Measurements from ENCODE around the gene TAS2R4.
"Not testable (repeated sequence)": the region's sequence is repeated elsewhere in the genome, so short reads cannot be mapped to it uniquely, and the experiment has no call there.

TAS2R4 gene

DNA sequence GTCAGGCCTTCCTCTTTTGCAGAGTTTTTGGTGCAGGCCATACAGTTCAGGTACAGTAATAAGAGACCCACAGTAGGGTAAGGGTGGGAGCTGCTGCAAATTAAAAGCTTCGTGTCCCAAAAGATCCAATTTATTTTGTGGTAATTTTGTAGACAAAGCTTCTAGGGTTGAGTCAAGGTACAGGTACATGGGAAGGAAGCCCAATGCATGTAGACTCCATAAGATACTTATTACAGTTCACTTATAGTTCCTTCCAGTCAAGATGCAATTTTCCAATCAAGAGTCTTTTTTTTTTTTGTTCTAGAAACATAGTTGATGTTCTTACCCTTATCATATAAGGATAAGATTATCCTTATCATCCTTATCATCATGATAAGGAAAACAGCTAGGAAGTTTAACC lies at the start of gene TAS2R4:
Gene TAS2R4, plus strand, starts transcription at position 301 of the 400 bp plus-strand sequence. CDS start 1,815 bp downstream, outside the sequence.
- DNase-seq, result no peak

GRCh38 chr7:141729020-141729419 lies 47.5 kb upstream of the TAS2R4 start:
- DNase-seq, result no peak

GRCh38 chr7:141731476-141732149 lies 44.9 kb upstream of the TAS2R4 start:
- DNase-seq, result no peak

DNA sequence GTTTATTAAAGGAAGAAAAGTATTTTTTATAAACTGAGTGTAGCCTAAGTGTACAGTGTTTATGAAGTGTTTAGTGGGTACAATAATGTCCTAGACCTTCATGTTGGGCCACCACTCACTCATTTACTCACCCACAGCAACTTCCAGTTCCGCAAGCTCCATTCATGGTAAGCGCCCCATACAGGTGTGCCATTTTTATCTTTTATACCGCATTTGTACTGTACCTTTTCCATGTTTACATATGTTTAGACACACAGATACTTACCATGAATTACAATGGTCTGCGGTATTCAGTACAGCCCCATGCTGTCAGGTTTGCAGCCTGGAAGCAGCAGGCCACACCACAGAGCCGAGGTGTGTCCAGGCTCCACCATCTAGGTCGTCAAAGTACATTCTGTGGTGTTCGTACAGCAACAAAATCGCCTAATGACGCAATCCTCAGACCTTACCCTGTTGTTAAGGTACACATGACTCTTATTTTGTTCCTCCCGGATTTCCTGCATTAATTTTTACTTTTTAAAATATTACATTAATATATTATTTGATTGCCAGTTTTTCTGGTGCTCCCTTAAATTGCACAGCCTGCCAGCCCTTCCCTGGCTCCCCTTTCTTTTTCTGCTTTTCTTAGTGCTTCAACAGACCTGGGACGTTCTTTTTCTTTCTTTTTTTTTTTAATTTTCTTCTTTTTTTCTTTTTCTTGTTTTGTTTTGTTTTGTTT lies 39.2 kb upstream of the TAS2R4 start:
- DNase-seq, result peak; percentile 28

DNA sequence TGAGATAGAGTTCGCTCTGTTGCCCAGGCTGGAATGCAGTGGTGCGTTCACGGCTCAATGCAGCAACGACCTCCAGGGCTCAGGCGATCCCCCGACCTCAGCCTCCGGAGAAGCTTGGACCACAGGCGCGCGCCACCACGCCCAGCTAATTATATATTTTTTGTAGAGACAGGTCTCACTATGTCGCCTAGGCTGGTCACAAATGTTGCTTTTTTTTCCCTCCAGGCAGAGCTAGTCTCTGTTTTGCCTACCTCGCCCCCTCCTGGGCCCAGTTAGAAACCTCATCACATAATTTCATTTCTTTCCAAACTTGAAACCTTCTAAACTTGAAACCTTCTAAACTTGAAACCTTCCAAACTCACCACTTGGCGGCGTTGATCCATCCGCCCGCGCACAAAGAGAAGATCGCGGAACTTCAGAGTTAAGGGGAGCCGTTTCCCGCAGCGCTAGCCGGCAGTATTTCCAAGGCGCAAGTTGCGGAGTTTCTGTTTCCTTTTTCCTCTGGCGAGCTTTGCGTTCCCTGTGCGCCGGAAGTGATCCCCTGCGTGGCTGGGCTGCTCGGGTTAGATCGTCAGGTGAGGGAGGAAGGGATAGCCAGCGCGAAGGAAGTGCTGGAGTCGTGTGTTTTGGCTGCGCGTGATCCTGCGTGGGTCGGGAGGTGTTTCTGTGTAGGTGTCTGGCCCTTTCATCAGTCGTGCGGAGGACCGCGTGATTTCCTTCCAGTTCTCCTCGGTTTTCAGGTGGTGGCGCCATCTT lies 38.5 kb upstream of the TAS2R4 start, which contains the start of gene SSBP1:
Gene SSBP1, plus strand, starts transcription at position 523 of the 756 bp plus-strand sequence. CDS start 809 bp downstream, outside the sequence.
- DNase-seq, result peak; percentile 98

DNA sequence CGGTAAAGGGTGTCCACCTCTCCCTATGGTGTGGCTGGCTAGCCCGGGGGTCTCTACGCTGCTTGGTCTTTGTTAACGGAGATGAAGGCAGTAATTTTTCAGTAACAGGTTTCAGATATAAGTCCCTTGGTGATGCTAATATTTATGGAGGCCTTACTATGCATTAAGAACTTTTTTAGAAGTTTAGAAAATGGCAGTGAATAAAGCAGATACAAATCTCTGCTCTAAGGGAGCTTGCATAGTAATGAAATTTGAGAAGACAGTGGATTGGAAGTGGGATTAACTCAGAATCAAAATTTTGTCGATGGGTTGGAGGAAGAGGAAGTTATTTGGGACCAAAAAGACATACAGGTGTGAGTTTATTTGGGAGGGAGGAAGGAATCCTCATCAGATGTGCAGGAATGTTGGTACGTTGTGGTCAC lies 37.9 kb upstream of the TAS2R4 start:
- DNase-seq, result no peak

DNA sequence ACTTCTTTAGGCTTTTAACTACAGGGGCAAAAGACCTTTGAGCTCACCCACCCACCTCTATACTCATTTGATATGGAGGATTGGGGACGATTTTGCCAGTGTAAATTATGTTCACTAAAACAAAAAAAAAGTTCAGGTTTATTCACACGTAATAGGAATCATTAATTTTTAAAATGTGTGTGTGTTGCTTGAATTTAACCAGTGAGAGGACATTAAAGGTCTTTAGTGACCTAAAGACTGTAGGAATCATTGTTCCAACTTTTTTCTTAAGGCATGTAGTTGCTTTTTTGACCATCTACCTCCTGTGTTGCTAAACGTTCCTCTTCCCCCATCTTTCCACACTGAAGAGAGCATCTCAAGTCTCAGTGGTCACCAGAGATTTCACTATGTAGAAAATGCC lies 37.2 kb upstream of the TAS2R4 start:
- DNase-seq, result no peak

DNA sequence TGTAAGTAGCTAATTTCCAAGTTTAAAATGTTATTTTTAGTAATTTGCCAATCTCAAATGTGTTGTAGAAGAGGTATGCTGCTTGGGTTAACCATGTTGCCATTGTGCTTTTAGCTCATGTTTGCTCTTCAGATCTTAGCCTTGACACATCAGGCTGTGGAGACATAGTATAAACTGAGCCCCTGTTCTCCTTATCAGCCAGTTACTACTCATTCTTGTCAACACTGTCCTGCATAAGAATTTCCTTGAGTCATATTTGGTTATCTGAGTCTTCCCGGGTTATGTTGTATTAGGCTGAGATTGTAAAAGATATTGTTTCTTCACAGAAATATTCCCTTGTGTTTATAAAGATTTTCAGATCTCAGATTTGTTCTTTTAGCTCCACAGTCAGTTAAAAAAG lies 34.2 kb upstream of the TAS2R4 start:
- DNase-seq, result no peak

DNA sequence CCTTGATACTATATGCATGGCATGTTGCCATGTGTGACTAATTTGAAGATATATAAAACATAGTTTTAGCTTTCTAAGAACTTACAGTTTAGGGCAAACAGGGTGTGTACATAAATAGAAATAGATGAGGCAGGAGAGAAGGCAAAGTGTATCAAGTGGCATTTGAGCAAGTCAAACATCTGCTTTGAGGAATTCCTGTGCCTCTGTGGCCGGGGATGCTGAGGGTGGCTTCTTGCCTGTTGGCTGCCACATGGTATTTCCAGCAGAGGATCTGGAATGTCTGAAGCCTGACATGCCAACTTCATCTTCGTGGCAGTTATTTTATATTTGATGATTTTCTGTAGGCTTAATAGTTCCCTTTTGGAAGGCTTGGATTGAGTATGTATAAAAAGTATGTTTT lies 32.3 kb upstream of the TAS2R4 start:
- DNase-seq, result no peak

DNA sequence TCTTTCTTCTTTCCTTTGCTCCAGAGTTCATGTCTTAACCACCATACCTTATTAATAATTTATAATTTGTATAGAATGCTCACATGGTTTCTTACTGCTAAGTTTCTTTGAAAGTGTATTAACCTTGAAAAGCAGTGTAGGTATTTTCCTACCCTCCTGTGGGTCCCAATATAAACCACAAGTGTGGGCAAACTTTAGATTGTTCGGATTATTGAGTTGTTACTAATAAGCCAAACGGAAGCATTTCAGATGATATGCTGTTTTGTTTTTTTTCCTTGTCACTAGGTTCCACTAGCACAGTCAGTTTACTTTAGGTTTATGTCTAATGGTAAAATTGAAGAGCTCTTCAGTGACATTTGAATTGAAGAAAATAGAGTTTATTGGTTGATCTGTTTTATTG lies 28.1 kb upstream of the TAS2R4 start:
- no peak for DNase-seq

GRCh38 chr7:141751904-141752303 lies 24.6 kb upstream of the TAS2R4 start:
- DNase-seq, result not testable (repeated sequence)

DNA sequence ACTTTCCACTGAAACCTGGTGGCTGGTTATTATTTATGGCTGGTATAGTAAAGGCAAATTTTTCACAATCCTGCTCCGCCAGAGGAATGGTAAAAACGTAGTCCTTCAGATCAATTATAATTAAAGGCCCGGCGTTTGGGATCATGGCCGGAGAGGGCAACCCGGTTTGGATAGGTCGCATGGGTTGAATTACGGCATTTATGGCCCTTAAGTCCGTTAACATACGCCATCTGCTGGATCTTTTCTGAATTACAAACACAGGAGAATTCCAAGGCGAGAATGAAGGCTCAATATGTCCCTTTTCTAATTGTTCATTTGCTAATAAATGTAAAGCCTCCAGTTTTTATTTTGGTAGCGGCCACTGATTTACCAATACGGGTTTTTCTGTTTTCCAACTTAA lies 23.8 kb upstream of the TAS2R4 start:
- DNase-seq, result no peak

DNA sequence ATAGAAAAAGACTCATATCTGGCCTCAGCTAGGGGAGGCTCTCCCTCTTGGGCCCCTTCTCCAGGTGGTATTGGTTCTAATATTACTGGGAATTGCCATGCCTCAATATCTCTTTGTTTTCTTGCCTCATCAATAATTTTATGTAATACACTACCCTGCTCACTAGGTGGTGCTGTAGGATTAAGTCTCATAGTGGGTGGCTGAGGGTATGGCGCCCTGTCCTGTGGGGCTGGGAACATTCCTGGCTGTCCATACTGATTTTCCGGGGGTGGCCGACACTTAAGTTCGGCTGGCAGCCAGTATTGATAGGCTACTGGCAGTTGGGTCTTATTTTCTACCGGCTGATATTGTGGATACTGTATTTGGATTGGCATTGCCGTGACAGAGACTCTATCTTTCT lies 21.5 kb upstream of the TAS2R4 start:
- no peak for DNase-seq

DNA sequence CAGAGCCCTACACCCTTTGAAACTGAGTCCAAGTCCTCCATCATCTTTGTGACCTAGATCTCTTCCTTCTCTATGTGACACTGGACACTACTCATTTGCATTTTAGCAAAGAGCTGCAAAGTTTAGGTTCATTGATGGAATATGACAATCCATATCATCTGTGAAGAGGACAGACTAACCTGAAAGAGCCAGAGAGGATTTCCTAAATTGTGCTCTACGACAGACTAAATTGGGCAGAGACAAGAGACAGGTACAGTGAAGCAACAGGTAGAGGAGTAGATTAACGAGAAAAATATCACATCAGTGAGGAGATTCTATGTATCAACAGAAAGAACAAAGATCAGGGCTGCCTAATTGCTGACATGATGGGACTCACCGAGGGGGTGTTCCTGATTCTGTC lies 12.7 kb upstream of the TAS2R4 start, which contains the start of gene TAS2R3:
Gene TAS2R3, plus strand, starts transcription at position 301 of the 400 bp plus-strand sequence. Its CDS starts 62 bp downstream, at position 363.
- DNase-seq, result no peak

- not testable (repeated sequence) for DNase-seq
Observed at GRCh38 chr7:141770083-141770583, 6.3 kb upstream of the TAS2R4 start.

DNA sequence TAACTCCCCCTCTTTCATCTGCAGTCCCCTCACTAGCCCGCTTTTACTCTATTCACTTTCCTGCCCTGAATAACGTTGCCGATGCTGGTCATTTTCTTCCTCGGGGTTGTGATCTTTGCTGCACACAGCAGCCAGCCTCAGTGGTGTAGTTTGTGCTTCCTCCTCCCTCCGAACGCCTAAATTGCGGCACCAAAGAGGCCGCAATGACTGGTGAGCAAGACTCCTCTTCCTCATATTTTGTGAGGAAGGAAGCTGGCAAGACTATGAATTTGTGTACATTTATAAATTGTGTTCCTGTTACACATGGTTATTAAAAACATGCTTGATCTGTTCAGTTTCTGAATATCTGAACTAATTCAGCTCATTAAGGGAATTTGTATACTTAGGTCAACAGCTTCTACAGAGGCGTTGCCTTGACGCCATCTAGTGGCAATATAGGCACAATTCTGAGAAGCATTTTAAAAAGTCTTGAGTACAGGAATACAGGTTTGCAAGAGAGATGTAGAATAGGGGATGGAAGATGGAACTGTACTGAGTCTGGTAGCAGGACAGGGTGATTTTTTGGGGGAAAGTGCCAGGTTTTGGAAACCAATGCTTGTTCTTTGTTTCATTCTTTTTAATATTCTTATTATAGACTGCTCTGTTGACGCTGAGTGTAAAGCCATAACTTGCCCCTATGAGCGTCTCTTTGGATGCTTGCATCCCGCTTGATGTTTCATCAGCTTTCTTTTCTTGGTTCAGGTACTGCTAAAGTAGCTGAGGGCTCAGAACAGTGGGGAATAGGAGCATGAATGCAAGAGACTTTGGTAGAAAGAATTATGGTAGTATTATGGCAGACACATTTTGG lies 9.5 kb downstream of the TAS2R4 start:
- peak; percentile 28 for DNase-seq

DNA sequence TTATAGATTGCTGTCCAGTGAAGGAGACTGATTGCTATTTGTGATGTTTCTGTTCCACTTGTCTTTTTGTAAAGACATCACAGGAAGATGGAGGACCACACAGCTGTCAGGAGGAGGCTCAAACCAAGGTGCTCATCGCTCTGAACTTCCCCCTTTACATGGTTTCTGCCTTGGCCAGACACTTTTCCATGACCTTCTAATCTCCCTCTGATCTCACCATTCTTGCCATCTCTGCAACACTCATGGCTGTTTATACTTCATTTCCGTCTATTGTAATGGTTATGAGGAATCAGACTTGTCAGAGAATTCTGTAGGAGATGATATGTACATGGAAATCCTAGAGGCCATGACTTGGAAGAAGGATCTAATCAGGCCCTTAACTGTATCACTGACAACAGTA lies 11.8 kb downstream of the TAS2R4 start:
- no peak for DNase-seq

DNA sequence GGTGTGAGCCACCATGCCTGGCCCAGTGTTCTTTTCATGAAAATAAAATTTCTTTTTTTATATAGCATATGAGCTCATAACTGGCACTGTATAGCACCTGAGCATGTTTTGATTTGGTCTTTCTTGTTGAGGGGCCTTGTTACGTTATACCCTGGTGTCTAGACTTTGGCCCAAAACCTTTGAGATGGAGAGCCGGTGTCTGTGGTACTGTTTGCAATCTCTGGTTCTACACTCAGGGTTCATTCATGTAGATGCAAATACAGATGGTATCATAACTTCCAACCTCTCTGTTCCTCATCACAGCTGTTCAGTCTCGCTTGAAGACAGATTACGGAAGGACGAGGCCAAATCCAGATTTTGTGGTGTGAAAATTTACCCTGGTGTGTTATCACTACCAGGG lies 13.4 kb downstream of the TAS2R4 start, which contains the start of gene TAS2R5:
Gene TAS2R5, plus strand, starts transcription at position 301 of the 400 bp plus-strand sequence. CDS start 145 bp downstream, outside the sequence.
- no peak for DNase-seq

DNA sequence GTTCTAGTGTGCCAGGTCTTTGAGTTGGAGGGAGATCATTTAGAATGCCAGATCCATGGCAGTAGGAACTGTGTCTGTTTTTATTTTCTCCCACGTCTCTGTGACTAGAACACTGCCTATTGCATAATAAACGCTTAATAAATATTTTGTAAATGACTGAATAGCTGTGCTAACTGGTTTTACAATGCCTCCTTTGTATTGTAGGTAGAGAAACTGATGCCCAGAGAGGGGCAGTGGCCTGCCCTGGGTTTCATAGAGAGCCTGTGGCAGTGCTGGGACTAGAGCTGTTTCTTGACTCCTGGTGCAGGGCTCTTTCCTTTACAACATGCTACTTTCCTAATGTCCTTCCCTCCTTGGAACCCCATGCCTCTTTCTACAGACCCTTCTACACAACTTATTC lies 16.1 kb downstream of the TAS2R4 start:
- no peak for DNase-seq

DNA sequence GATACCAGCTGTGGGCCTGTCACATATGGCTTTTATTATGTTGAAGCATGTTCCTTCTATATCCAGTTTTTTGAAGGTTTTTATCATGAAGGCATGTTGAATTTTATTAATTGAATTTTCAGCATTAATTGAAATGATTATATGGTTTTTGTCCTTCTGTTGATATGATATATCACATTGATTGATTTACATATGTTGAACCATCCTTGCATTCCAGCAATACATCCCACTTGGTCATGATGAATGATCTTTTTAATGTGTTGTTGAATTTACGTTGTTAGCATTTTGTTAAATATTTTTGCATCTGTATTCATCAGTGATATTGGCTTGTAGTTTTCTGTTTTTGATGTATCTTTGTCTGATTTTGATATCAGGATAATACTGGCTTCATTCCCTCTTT lies 43.6 kb downstream of the TAS2R4 start:
- no peak for DNase-seq

GRCh38 chr7:141822432-141822831 lies 46.0 kb downstream of the TAS2R4 start:
- DNase-seq, result not testable (repeated sequence)
